Measurements from ENCODE around the gene PTPRA. TPM values are rescaled to one million over a fixed set of nuclear protein-coding genes. Genes with fewer than 3 reads are reported as not detected.
A peak's percentile ranks its signal among the peaks of the same experiment; 100 is the strongest.

The PTPRA gene
- total RNA-seq, 1 experiment from 2014 or later = 33.0 TPM

DNA sequence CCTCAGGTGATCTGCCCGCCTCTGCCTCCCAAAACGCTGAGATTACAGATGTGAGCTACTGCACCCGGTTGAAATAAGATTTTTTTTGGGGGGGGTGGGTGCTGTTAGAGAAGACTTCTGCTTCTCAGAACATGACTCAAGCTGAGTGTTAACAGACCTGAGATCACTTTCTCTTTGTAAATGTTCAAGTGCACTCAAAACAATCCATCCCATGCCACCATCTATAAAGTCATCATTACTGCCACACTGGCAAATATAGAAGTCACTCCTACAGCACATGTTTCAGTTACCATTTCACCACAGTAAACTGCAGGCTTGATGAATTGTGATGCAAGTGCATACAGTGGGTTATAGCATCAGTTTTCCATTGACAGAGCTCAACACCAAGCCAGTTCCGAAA lies 23.8 kb upstream of the PTPRA start:
- DNase-seq (ENCODE audit: extremely low read depth, low read depth) = no peak

DNA sequence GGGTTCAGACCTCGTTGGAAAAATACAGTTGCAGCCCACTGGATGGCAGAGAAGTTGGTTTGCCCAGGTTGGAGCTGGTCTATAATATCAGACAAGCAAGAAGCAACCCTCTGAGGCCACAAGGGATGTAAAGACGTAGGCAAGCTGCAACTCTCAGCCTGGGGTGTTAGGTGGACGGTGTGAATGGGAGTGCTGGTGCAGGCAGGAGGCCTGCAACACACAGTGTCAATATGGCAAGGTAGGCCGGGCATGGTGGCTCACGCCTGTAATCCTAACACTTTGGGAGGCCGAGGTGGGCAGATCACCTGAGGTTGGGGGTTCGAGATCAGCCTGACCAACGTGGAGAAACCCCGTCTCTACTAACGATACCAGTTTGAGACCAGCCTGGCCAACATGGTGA lies 22.2 kb upstream of the PTPRA start:
- DNase-seq (ENCODE audit: extremely low read depth, low read depth) = no peak

- no peak for DNase-seq (ENCODE audit: extremely low read depth, low read depth)
These were observed 14.7 kb upstream of the PTPRA start for GRCh38 chr20:2858591-2858990.

DNA sequence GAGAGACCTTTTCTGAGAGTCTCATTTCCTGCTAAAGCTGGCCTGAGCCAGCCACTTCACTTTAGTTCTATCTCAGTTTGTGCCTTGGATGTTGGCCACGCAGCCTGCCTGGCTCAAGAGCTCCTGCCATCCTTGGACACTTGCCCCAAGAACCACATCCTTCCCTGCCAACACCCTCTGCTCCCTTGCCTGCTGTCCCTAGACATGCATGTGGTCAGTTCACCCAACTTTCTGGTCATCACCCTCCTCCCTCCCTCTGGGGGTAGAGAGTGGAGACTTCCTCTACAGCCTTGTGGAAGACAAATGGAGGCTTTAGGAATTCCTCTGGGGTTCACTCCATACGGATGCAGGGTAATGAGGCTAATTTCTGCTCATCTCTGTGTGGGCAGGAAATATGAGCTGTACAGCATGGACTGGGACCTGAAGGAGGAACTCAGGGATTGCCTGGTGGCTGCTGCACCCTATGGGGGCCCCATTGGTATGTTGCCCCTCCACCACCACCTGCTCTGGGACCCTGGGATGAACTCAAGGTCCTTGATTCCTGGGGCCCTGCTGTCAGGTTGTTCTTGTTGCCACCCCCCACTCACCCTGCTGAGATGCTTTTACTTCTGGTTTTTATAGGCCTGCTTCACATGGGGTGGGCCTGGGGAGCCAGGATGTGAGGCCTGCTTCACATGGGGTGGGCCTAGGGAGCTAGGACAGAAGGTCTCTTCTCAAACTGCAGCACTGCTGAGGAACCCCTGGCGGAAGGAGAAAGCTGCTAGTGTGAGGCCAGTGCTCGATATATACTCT lies 13.8 kb upstream of the PTPRA start:
- DNase-seq (ENCODE audit: extremely low read depth, low read depth) = no peak

DNA sequence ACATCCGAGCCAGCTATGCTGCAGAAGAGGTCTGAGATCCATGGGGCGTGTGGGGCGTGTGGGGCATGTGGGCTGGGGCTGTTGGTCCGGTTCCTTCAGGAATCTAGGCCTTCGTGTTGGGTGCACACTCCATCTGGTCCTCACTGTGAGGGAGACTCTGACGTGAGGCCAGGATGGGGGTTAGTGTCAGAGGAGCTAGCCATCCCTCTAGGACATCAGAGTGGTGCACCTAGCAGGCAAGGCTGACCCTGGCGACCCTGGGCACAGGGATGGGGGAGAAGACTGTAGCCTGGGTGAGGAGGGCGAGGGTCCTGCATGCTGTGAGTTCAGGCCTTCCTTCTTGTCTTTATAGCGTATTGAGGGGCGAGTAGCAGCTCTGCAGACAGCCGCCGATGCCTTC lies 8.7 kb upstream of the PTPRA start:
- no peak for DNase-seq (ENCODE audit: extremely low read depth, low read depth)

GRCh38 chr20:2865101-2865500 lies 8.2 kb upstream of the PTPRA start:
- DNase-seq (ENCODE audit: extremely low read depth, low read depth) = no peak

DNA sequence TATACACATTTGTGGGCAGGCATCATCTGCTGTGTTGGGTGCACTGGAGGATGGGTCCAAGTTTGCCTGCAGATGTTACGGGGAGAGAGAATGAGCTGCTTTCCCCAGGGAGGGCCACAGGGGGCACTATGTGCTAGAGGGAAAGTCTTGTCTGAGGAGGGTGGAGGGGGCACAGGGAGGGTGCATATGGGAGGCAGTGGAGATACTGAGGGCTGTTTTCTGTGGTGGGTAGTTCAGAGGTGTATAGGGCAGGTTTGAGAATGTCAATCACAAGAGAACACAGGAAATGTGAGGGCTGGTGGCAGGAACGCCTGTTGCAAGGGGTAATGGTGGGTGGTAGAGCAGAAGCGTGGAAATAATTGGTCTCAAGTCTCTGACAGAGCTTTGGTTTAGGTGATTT lies 7.7 kb upstream of the PTPRA start:
- no peak for DNase-seq (ENCODE audit: extremely low read depth, low read depth)

DNA sequence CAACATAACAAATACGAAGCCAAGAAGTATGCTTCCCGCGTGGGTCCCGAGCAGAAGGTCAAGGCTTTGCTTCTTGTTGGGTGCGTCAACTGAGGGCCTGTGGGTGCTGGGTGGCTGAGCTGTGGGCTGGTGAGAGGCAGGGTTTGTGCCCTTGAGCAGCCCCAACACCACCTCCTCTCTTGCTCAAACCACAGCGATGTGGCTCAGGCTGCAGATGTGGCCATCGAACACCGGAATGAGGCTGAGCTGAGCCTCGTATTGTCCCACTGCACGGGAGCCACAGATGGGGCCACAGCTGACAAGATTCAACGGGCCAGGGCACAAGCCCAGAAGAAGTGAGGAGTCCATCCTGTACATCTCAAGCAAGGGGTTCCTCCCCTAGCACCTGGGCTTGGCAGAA lies 7.0 kb upstream of the PTPRA start:
- no peak for DNase-seq (ENCODE audit: extremely low read depth, low read depth)

GRCh38 chr20:2867081-2867864 lies 6.0 kb upstream of the PTPRA start:
- no peak for DNase-seq (ENCODE audit: extremely low read depth, low read depth)

DNA sequence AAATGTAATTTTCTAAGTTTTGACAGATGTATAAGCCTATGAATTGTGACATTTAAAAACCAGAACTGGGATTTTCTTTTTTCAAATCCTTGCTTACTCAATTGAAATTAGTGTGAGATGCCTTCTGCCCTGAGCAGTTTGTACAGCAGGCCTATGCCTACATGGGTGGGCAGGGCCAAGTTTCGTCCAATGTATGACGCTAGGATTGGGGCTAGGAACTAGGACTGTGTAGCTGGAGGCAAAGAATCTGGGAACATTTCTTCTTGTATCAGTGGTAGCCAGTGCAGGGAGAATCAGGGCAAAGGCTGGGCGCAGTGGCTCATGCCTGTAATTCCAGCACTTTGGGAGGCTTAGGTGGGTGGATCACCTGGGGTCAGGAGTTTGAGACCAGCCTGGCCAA lies 3.9 kb upstream of the PTPRA start:
- DNase-seq (ENCODE audit: extremely low read depth, low read depth) = no peak

DNA sequence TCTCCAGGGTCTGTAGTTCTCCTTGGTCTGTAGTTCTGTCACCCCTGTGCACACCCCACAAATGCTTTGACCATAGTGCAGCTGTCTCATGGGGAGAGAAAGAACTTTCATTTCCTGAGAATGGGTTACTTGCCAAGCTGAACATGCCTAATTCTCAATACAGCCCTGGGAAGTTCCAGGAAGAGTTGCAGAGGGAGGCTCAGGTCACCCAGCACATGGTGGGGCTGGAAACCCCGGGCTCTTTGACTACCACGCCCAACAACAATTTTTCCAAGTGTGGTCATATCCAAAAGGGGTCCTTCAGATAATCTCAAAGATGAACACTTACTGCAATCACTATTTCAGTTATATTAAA lies 2.2 kb upstream of the PTPRA start:
- no peak for DNase-seq (ENCODE audit: extremely low read depth, low read depth)

DNA sequence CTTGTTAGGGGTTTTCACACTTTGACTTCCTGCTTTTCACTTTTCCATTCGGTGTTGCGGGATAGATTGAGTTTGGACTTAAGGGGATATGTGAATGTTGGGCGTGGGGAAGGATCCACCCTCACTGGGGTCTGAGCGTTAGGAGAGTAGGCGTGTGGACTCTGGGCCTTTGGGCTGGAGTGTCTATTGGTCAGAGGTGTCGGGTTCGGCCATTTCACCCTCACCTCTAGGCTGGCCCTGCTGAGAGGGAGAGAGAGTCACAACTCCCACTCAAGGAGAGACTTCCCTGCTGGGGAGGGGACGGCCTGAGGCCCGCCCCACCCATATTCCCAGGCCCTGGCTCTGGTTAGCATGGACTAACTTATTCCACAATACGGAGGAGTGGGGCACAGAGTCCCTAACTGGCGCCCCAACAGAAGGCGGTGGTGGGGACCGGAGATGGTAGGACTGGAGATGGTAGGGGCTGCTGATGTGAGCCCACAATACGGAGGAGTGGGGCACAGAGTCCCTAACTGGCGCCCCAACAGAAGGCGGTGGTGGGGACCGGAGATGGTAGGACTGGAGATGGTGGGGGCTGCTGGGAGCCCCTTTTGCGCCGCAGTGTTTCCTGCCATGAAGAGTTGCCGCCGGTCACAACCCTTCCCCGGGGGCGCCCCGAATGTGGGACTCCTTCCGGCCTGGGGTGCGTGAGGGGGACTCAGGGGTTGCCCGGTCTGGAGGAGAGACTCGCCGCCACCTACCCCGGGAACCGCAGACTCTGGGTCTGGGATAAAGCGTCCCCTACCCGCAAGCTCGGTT lies 1.4 kb upstream of the PTPRA start:
- DNase-seq (ENCODE audit: extremely low read depth, low read depth) = no peak

DNA sequence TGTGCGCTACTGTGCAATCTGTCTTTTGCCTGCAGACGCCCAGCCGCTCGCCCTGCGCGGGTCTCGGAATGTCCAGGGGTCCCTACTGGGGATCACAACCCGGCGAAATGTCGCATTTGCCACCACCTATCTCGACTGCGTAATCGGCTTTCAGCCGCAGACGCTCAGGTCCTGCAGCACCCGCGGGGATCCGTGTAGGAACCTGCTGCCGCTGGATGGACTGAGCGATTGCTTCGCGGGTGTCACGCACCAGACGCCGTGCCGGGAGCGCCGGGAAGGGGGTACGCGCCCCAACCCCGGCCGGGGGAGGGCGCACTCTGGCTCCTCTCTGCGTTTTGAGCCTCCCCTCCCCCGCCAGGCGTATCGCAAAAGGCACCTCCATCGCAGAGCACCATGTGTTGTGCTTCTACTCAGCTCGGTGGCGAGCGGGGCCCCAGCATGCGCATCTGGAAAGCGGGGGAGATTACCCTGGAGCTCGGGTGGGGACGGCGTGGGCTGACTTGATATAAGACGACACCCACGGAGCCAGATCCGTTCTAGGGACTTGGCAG lies 747 bp upstream of the PTPRA start:
- DNase-seq (ENCODE audit: extremely low read depth, low read depth) = peak; percentile 51

DNA sequence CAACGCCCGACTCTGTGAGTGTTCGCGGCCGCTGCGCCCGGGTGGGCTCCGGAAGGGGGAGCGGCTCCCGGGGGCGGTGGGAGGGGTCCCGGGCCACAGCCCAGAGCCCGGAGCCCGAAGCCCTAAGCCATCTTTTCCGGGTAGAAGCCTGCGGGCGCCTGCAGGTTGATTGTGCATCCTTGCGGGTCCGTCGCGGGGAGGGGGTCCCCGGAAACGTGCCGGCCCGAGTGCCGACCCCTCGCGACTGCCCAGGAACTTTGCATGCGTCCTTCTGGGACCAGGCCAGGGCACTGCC lies 413 bp downstream of the PTPRA start:
- peak; percentile 32 for DNase-seq (ENCODE audit: extremely low read depth, low read depth)

DNA sequence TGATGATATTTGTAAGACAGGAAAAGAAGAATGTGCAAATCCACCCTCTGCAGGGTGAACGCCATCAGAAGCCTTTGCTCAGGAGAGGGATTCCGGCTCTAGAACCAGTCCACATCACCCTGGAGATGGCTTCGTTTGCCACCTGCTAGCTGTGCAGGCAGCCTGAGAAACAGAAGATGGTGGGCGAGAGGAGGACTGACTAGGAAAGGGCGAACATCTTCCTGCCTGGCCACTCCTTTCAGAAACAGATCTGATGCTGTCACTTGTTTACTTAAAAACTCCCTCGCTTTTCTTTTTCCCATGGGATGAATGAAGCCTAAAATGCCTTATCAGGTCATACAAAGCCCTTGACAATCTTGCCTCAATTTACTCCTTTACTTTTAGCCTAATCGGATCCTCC lies 1.2 kb downstream of the PTPRA start:
- DNase-seq (ENCODE audit: extremely low read depth, low read depth) = no peak

- no peak for DNase-seq (ENCODE audit: extremely low read depth, low read depth)
These were observed 2.5 kb downstream of the PTPRA start for GRCh38 chr20:2875690-2876203.

DNA sequence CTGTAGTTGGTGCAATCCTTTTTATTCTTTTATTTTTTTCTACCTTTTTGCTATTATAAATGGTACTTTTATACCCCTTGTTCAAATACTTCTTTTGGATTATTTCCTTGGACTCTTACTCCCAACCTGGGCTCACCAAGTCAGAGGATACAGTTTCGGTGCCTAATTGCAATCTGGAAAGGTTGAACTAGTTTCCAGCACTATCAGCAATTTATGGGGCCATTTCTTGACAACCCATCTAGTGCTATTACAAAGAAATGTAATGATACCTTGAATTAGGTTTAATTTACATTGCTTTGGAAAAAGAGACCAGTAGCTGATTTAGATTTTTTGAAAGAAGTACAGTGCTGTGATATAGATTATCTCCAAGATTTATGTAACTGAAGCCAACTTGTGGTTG lies 5.2 kb downstream of the PTPRA start:
- no peak for DNase-seq (ENCODE audit: extremely low read depth, low read depth)

DNA sequence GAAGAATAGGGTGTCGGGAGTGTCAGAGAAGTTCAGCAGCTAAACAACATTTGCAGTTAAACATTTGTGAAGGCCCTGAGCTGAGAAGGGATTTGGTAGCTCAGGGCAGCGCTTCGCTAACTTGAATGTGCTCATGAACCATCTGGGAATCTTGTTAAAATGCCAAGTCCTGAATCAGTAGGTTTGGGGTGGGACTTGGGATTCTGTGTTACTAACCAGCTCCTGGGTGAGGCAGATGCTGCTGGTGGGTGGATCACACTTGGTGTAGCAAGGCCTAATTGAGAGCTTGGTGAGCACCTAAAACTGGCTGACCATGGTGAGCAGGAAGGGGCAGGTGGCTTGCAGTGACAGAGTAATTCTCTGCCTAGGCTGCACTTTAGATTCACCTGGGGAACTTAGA lies 5.9 kb downstream of the PTPRA start:
- no peak for DNase-seq (ENCODE audit: extremely low read depth, low read depth)

DNA sequence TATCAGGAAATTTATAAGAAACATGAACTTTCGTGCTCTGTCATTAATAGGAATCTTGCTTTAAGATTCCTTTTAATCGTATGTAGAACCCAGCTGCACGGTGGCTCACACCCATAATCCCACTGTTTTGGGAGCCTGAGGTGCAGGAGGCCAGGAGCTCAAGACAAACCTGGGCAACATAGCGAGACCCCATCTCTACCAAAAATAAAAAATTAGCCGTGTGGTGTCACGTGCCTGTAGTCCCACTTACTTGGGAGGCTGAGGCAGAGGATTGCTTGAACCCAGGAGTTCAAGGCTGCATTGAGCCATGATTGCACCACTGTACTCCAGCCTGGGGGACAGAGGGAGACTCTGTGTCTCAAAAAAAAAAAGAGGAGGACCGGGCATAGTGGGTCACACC lies 7.4 kb downstream of the PTPRA start:
- no peak for DNase-seq (ENCODE audit: extremely low read depth, low read depth)

- DNase-seq (ENCODE audit: extremely low read depth, low read depth) = no peak
These were observed 10.7 kb downstream of the PTPRA start for GRCh38 chr20:2883726-2884637.
